Heart right ventricle (tissue), 16 donors: ENCODE results near the gene ROBO1. TPM values are rescaled to one million over a fixed set of nuclear protein-coding genes. Genes with fewer than 3 reads are reported as not detected.

Experiments
- ATAC-seq, 8 donors: fragments of 200-7000 bp; cut with Tn5 transposase; one replicate each; pipeline ENCODE4 v1.9.1; 2020; ENCODE audit warnings: mild to moderate bottlenecking in 8 of 8, moderate library complexity in 8 of 8, moderate number of reproducible peaks in 1 of 8
- DNase-seq, 2 donors: peaks; one replicate each; pipeline ENCODE4 v3.0.0-alpha.2; 2020
- H3K27ac ChIP-seq, 10 donors: fragments of 200-600 bp; sonication (generic) in 2 of 10; one replicate each; pipeline versions ENCODE4 v1.5.0 to v1.8.0; 2020 to 2022; ENCODE audit warnings: mild to moderate bottlenecking in 3 of 10
- H3K27me3 ChIP-seq, 7 donors: fragments of 200-600 bp; one replicate each; pipeline ENCODE4 v1.8.0; 2021 to 2022; ENCODE audit warnings: mild to moderate bottlenecking in 2 of 7
- H3K36me3 ChIP-seq, 9 donors: fragments of 200-600 bp; sonication (generic) in 1 of 9; one replicate each; pipeline versions ENCODE4 v1.5.0 to v1.8.0; 2020 to 2022; ENCODE audit warnings: mild to moderate bottlenecking in 2 of 9
- H3K4me1 ChIP-seq, 9 donors: fragments of 200-600 bp; sonication (generic) in 1 of 9; one replicate each; pipeline versions ENCODE4 v1.5.0 to v1.8.0; 2020 to 2022; ENCODE audit warnings: mild to moderate bottlenecking in 4 of 9
- H3K4me3 ChIP-seq, 10 donors: fragments of 200-600 bp; sonication (generic) in 2 of 10; one replicate each; pipeline versions ENCODE4 v1.5.0 to v1.8.0; 2020 to 2022; ENCODE audit warnings: mild to moderate bottlenecking in 7 of 10, moderate library complexity in 2 of 10
- H3K9me3 ChIP-seq, 11 donors: fragments of 200-600 bp in 10 of 11; sonication (generic) in 2 of 11; one replicate each; pipeline versions ENCODE4 v1.5.0 to v1.8.0; 2013 to 2022; ENCODE audit warnings: mild to moderate bottlenecking in 2 of 11, control low read depth in 1 of 11, moderate library complexity in 1 of 11
- WGBS, 2 donors: extraction: QIAGEN DNeasy Blood & Tissue Kit; methylation state at CpG; one replicate each; pipeline ENCODE4 v1.1.7; 2013; ENCODE audit warnings: inconsistent platforms in 1 of 2; 5-methylcytosine and 5-hydroxymethylcytosine counted together
- intact Hi-C, 10 donors: fragments of 100-400 bp; cut with DNase I; formaldehyde crosslinking; loops; one replicate each; pipeline versions ENCODE4 v1.11.1 to v1.14.2; 2022
- polyA plus RNA-seq, 2 donors: library from polyadenylated mRNA; stranded (reverse); fragments of 200-250 nt; gene quantifications; one replicate each; pipeline ENCODE4 v1.2.3, GENCODE V29; 2013
- total RNA-seq, 10 donors: library from RNA; stranded (reverse); fragmentation: NEBNext Ultra II Directional in 3 of 10; extraction: Animal tissue kit (Norgen Biotek cat#: 25700) in 3 of 10; gene quantifications; one replicate each; pipeline versions ENCODE4 v1.2.1 to v1.2.4, GENCODE V29; 2021 to 2023
- TF ChIP-seq, protein P1 (sequence below), 9 donors: fragments of 200-600 bp; sonication (generic) in 2 of 9; IDR thresholded peaks; one replicate each; pipeline versions ENCODE4 v1.5.0 to v1.8.0; 2021 to 2022; ENCODE audit warnings: antibody characterized with exemption in 9 of 9, mild to moderate bottlenecking in 5 of 9, moderate library complexity in 1 of 9
- donor health status: Arrhythmogenic right ventricular cardiomyopathy.
- donor health status: ischemic (EF 13 %, LVEDD 7.1; RV severe dilation, severe dysfunction).
- donor health status: healthy with polysubstance abuse.
- donor health status: DM: no; HTN: yes; CAD: no.
- donor health status: DM: no; HTN: no; CAD: no.
- donor health status: ischemic (EF 25% LVEDD 6.9; RV normal size, moderate dysfunction).
- donor health status: ischemic (EF 25% LVEDD 5.7; RV mildly dilated, moderate dysfunction).
- donor health status: healthy.
- donor health status: DM: yes; HTN: yes; CAD: no.
- donor health status: Ischemic cardiomyopathy.
- donor health status: ischemic (EF 35%, LVEDD 5.7; RV mildly dilated, moderate dysfunction).
- donor health status: nonischemic (EF 11% LVEDD 7.7; RV severe dilation, severe dysfunction).
- donor health status: DM: yes; HTN: yes; CAD: no.
- donor health status: PGD.
- donor health status: ischemic (EF 29% LVEDD 5.4; RV normal size, mild dysfunction).
- donor health status: nonischemic (EF 23%, LVEDD 6.1; RV moderate dilation, normal function).

ROBO1 gene
- total and polyA plus RNA-seq, 12 donors, result 2.8 to 13.9 (median 5.6) TPM

DNA sequence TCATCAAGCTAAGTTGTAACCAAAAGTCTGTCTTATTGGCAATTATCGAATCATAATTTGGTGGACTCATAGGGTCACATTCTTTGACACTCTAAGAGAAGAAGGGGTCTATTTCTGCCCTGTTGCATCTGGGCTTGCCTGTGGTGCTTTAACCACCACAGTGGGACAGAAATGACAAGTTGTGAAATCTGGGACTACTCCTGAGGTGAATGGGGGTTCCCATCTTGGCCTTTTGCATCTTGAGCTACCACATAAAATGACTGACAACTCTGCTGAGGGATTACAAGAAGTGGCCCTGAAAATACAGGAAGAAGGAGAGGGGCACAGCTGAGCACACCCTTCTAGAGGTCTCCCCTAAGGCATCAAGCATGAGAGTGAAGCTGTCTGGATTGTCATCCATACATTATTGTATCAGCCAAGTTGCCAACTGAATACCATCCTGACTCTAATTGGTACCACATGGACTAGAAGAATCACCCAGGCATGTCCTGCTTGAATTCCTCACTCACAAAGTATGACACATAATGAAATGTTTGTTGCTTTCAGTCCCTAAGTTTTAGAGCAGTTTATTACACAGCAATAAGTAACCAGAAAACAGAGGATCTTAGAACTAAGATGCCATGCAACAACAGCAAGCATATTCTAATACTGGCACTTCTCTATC is 306.5 kb downstream of the ROBO1 start:
- H3K9me3 ChIP-seq, result peaks cover 0 to 3% (median 0%) of the 10 kb centered on the region in 11 donors
- TF ChIP-seq, protein P1, sequence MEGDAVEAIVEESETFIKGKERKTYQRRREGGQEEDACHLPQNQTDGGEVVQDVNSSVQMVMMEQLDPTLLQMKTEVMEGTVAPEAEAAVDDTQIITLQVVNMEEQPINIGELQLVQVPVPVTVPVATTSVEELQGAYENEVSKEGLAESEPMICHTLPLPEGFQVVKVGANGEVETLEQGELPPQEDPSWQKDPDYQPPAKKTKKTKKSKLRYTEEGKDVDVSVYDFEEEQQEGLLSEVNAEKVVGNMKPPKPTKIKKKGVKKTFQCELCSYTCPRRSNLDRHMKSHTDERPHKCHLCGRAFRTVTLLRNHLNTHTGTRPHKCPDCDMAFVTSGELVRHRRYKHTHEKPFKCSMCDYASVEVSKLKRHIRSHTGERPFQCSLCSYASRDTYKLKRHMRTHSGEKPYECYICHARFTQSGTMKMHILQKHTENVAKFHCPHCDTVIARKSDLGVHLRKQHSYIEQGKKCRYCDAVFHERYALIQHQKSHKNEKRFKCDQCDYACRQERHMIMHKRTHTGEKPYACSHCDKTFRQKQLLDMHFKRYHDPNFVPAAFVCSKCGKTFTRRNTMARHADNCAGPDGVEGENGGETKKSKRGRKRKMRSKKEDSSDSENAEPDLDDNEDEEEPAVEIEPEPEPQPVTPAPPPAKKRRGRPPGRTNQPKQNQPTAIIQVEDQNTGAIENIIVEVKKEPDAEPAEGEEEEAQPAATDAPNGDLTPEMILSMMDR (IDR thresholded peaks at IDR 0.05), result no peak
- intact Hi-C loops, result no loop called here
- H3K36me3 ChIP-seq, result no peaks in the 10 kb centered on the region
- H3K27me3 ChIP-seq, result no peaks in the 10 kb centered on the region
- 85 to 98% methylated on average over 1 of the region's 1 CpG for WGBS, 2 donors
- DNase-seq (no peak), ATAC-seq (no peak)
- no peak overlapping the region for H3K4me3 ChIP-seq
- H3K27ac ChIP-seq, result no peak overlapping the region
- no peaks in the 10 kb centered on the region for H3K4me1 ChIP-seq

DNA sequence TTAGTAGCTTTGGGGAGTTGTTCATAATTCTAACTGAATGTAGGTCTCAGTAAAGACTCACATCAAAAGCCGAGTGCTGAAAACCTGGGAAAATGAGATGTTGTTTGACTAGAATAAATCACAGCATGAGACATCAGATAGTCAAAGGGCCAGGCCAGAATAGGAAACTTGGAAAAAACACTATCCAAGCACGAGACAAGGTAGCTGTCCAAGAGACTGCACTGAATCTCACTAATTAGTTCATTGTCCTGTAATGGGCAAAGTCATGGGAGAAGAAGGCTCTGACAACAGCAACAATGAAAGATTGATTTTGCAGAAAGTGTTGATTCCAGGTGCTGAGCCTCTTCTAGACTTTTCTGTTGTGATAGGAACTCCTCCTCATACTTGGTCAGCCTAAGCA is 314.2 kb downstream of the ROBO1 start:
- H3K36me3 ChIP-seq, result no peaks in the 10 kb centered on the region
- TF ChIP-seq, protein P1 (IDR thresholded peaks at IDR 0.05), result no peak
- DNase-seq (no peak), ATAC-seq (no peak)
- H3K9me3 ChIP-seq, result no peaks in the 10 kb centered on the region
- WGBS, 2 donors, result 56 to 72% methylated on average over 2 of the region's 2 CpGs
- no peak overlapping the region for H3K27ac ChIP-seq
- H3K4me1 ChIP-seq, result no peaks in the 10 kb centered on the region
- intact Hi-C loops, result no loop called here
- H3K27me3 ChIP-seq, result no peaks in the 10 kb centered on the region
- H3K4me3 ChIP-seq, result no peak overlapping the region

DNA sequence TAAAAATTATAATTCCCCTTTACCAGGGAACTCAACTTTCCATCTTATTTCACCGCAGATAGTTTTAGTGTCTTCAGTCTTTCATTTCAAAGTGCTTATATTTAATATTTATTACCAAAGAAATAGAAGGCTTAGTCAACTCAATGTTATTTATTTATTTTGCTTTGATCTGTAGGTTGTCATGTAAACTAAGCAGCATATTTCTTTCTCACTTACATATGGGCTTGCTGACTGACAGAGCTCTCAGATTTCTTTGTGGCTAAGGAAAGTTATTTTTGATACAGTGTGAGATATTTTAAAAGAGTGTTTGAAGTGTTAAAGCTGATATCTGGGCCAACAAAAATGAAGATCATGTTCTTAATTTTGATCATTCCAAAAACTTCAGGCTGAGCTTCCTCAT is 331.4 kb downstream of the ROBO1 start:
- peaks cover 0 to 14% (median 0%) of the 10 kb centered on the region in 11 donors for H3K9me3 ChIP-seq
- WGBS, 2 donors, result 85 to 92% methylated on average over 1 of the region's 1 CpG
- no peak overlapping the region for H3K4me3 ChIP-seq
- TF ChIP-seq, protein P1 (IDR thresholded peaks at IDR 0.05), result no peak
- intact Hi-C loops, result no loop called here
- no peak for ATAC-seq
- no peaks in the 10 kb centered on the region for H3K27me3 ChIP-seq
- no peak for DNase-seq
- no peaks in the 10 kb centered on the region for H3K4me1 ChIP-seq
- no peak overlapping the region for H3K27ac ChIP-seq
- H3K36me3 ChIP-seq, result no peaks in the 10 kb centered on the region

DNA sequence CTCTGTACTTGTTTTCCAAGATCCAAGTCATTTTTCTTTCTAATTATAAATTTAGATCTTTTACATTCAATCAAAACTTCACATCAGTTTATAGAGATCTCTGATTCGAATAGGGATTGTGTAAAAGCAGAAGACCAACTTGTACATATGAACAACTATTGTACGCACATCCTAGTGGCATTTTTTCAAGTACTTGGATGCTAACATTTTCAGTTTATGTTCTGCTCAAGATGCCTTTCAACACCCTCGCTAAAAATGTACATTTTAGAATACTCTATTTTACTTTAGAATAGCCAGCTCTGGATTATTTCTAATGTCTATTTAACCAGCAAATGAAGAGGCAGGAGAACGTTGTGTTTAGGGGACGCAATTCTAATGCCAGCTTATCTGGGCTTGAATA is 340.7 kb downstream of the ROBO1 start:
- WGBS, 2 donors, result 70 to 75% methylated on average over 5 of the region's 5 CpGs
- Histone ChIP-seq H3K9me3 (peaks cover 0 to 11% (median 0%) of the 10 kb centered on the region in 11 donors), H3K27ac (no peak overlapping the region), H3K36me3 (no peaks in the 10 kb centered on the region), H3K27me3 (no peaks in the 10 kb centered on the region), H3K4me1 (no peaks in the 10 kb centered on the region), H3K4me3 (no peak overlapping the region)
- intact Hi-C loops, result no loop called here
- DNase-seq, result no peak
- ATAC-seq, result no peak
- TF ChIP-seq, protein P1 (IDR thresholded peaks at IDR 0.05), result no peak
